Esophagus muscularis mucosa (tissue), 4 donors: ENCODE results near the gene GFI1B. TPM values are rescaled to one million over a fixed set of nuclear protein-coding genes. Genes with fewer than 3 reads are reported as not detected.

Experiments used
- DNase-seq: peaks from one replicate; pipeline ENCODE4 v3.0.0-alpha.2; 2017; ENCODE audit errors: extremely low spot score
- H3K27ac ChIP-seq, 4 donors: fragments of 200-600 bp; sonication (generic); replicated peaks in 1 of 4; 1 replicate in 3 of 4; 2 replicates in 1 of 4; pipeline ENCODE4 v1.5.1; 2016 to 2019; ENCODE audit warnings: mild to moderate bottlenecking in 1 of 4
- H3K27me3 ChIP-seq, 4 donors: fragments of 200-600 bp; sonication (generic); one replicate each; pipeline versions ENCODE4 v1.5.1 to v1.6.0; 2016 to 2019
- H3K36me3 ChIP-seq, 4 donors: fragments of 200-600 bp; sonication (generic); one replicate each; pipeline ENCODE4 v1.5.1; 2016 to 2019
- H3K4me1 ChIP-seq, 4 donors: fragments of 200-600 bp; sonication (generic); one replicate each; pipeline ENCODE4 v1.5.1; 2016 to 2019
- H3K4me3 ChIP-seq, 4 donors: fragments of 200-600 bp; sonication (generic); 1 replicate in 2 of 4; 2 replicates in 2 of 4; pipeline ENCODE4 v1.5.1; 2016 to 2019; ENCODE audit warnings: mild to moderate bottlenecking in 4 of 4, moderate library complexity in 1 of 4
- H3K9me3 ChIP-seq, 4 donors: fragments of 200-600 bp; sonication (generic); 1 replicate in 3 of 4; 2 replicates in 1 of 4; pipeline ENCODE4 v1.5.1; 2016 to 2019
- CTCF ChIP-seq, 3 experiments: fragments of 200-600 bp in 2 of 3; fragments of 450-650 bp in 1 of 3; sonication (generic) in 2 of 3; IDR thresholded peaks; one replicate each; pipeline ENCODE4 v1.5.1; 2017 to 2019; ENCODE audit warnings: antibody characterized with exemption in 3 of 3, mild to moderate bottlenecking in 2 of 3, moderate library complexity in 1 of 3
- EP300 ChIP-seq: sonication (generic); formaldehyde crosslinking; IDR thresholded peaks from one replicate; pipeline ENCODE4 v1.6.1; 2017; ENCODE audit warnings: antibody characterized with exemption
- POLR2A ChIP-seq: fragments of 450-650 bp; IDR thresholded peaks from one replicate; pipeline ENCODE4 v1.6.1; 2017; ENCODE audit warnings: antibody characterized with exemption, moderate library complexity, mild to moderate bottlenecking, low read depth
- POLR2AphosphoS5 ChIP-seq, 2 donors: sonication (generic); formaldehyde crosslinking; IDR thresholded peaks; one replicate each; pipeline ENCODE4 v1.6.1; 2017; ENCODE audit warnings: antibody characterized with exemption in 2 of 2
- WGBS: methylation state at CpG from one replicate; pipeline ENCODE4 v1.1.5; 2018; 5-methylcytosine and 5-hydroxymethylcytosine counted together
- intact Hi-C: fragments of 100-400 bp; cut with DNase I; formaldehyde crosslinking; loops from one replicate; pipeline ENCODE4 v1.15.1; 2023
- total RNA-seq, 4 donors: library from RNA; depleted of rRNA; stranded (reverse); fragments of >200 nt; gene quantifications; one replicate each; pipeline versions ENCODE4 v1.1.0 to v1.2.1, GENCODE V29; 2016

GFI1B gene
- total RNA-seq, 4 donors from 2014 or later, result 0.17 TPM; not detected in 3

GRCh38 chr9:133023117-133023890 is 44.8 kb downstream of the GFI1B start:
- H3K9me3 ChIP-seq, result no peaks in the 10 kb centered on the region
- peaks cover 0 to 7% (median 0%) of the 10 kb centered on the region in 4 donors for H3K27me3 ChIP-seq
- no peak overlapping the region for H3K27ac ChIP-seq
- WGBS, result 71% methylated on average over 21 of the region's 26 CpGs
- no peak for DNase-seq
- no peaks in the 10 kb centered on the region for H3K36me3 ChIP-seq
- H3K4me3 ChIP-seq, result no peak overlapping the region
- intact Hi-C loops, result loop anchor here (10.0 kb wide), 1 partner anchor 79 kb away; the partner anchor contains the start of gene TSC1
- peaks cover 6 to 10% (median 7%) of the 10 kb centered on the region in 4 donors for H3K4me1 ChIP-seq
- TF ChIP-seq EP300, result no peak
- no peak for TF ChIP-seq POLR2AphosphoS5 (IDR thresholded peaks at IDR 0.05)
- no peak for TF ChIP-seq POLR2A
- no peak for TF ChIP-seq CTCF (IDR thresholded peaks at IDR 0.05)

- no peak overlapping the region for H3K27ac ChIP-seq
- DNase-seq, result no peak
- intact Hi-C loops, result loop anchor here (10.0 kb wide), 1 partner anchor 82 kb away; the partner anchor contains the start of gene TSC1
- H3K36me3 ChIP-seq, result no peaks in the 10 kb centered on the region
- no peaks in the 10 kb centered on the region for H3K9me3 ChIP-seq
- H3K27me3 ChIP-seq, result no peaks in the 10 kb centered on the region
- 73% methylated on average over 3 of the region's 3 CpGs for WGBS
- TF ChIP-seq CTCF (IDR thresholded peaks at IDR 0.05), result no peak
- no peak for TF ChIP-seq POLR2A
- no peak for TF ChIP-seq POLR2AphosphoS5 (IDR thresholded peaks at IDR 0.05)
- no peak for TF ChIP-seq EP300
- peaks cover 23 to 29% (median 25%) of the 10 kb centered on the region in 4 donors for H3K4me1 ChIP-seq
- no peak overlapping the region for H3K4me3 ChIP-seq
Observed at GRCh38 chr9:133026426-133026825, 47.9 kb downstream of the GFI1B start.

- no peak overlapping the region for H3K4me3 ChIP-seq
- WGBS, result 50% methylated on average over 5 of the region's 5 CpGs
- TF ChIP-seq CTCF (IDR thresholded peaks at IDR 0.05) (no peak), EP300 (no peak), POLR2A (no peak), POLR2AphosphoS5 (IDR thresholded peaks at IDR 0.05) (no peak)
- H3K36me3 ChIP-seq, result no peaks in the 10 kb centered on the region
- DNase-seq, result no peak
- H3K9me3 ChIP-seq, result no peaks in the 10 kb centered on the region
- peaks cover 29 to 35% (median 31%) of the 10 kb centered on the region in 4 donors for H3K4me1 ChIP-seq
- intact Hi-C loops, result loop anchor here (10.0 kb wide), 1 partner anchor 82 kb away; the partner anchor contains the start of gene TSC1
- no peak overlapping the region for H3K27ac ChIP-seq
- H3K27me3 ChIP-seq, result no peaks in the 10 kb centered on the region
Observed at GRCh38 chr9:133027134-133027533, 48.6 kb downstream of the GFI1B start.

GRCh38 chr9:133028221-133028620 is 49.7 kb downstream of the GFI1B start:
- TF ChIP-seq CTCF (IDR thresholded peaks at IDR 0.05) (no peak), POLR2AphosphoS5 (IDR thresholded peaks at IDR 0.05) (no peak), POLR2A (no peak), EP300 (no peak)
- DNase-seq, result no peak
- 89% methylated on average over 3 of the region's 3 CpGs for WGBS
- no peaks in the 10 kb centered on the region for H3K9me3 ChIP-seq
- peaks cover 0 to under 1% (median 0%) of the 10 kb centered on the region in 4 donors for H3K36me3 ChIP-seq
- no peak overlapping the region for H3K27ac ChIP-seq
- H3K4me3 ChIP-seq, result no peak overlapping the region
- no peaks in the 10 kb centered on the region for H3K27me3 ChIP-seq
- H3K4me1 ChIP-seq, result peaks cover 26 to 41% (median 34%) of the 10 kb centered on the region in 4 donors
- intact Hi-C loops, result loop anchor here (10.0 kb wide), 1 partner anchor 83 kb away; the partner anchor contains the start of gene TSC1
